IPS DF 6.9 (cell line): ENCODE measurements around the gene PGBD5.

Experiments used
- DNase-seq: peaks from one replicate; pipeline ENCODE4 v3.0.0-alpha.2; 2013; ENCODE audit warnings: low read depth, low spot score
- H3K27ac ChIP-seq: one replicate; pipeline ENCODE4 v1.5.1; 2013; ENCODE audit warnings: low read length, control low read depth
- H3K27me3 ChIP-seq: 2 replicates; pipeline ENCODE4 v1.6.1; 2013; ENCODE audit warnings: mild to moderate bottlenecking, low read length; ENCODE audit not compliant: control insufficient read depth, insufficient read depth
- H3K36me3 ChIP-seq: 2 replicates; pipeline ENCODE4 v1.6.1; 2013; ENCODE audit warnings: low read length; ENCODE audit not compliant: control insufficient read depth, insufficient read depth
- H3K4me1 ChIP-seq: 2 replicates; pipeline ENCODE4 v1.6.1; 2013; ENCODE audit warnings: low read length; ENCODE audit not compliant: control insufficient read depth, insufficient read depth
- H3K4me3 ChIP-seq: 2 replicates; pipeline ENCODE4 v1.5.1; 2013; ENCODE audit warnings: mild to moderate bottlenecking, low read length
- H3K9me3 ChIP-seq: 2 replicates; pipeline ENCODE4 v1.6.1; 2013; ENCODE audit warnings: low read length, inconsistent platforms; ENCODE audit not compliant: control insufficient read depth, insufficient read depth
- WGBS: extraction: QIAGEN DNeasy Blood & Tissue Kit; methylation state at CpG from one replicate; pipeline ENCODE4 v1.1.7; 2013; ENCODE audit warnings: mixed read lengths, missing lambda C conversion rate; ENCODE audit not compliant: insufficient read length, insufficient coverage; 5-methylcytosine and 5-hydroxymethylcytosine counted together

PGBD5 gene

DNA sequence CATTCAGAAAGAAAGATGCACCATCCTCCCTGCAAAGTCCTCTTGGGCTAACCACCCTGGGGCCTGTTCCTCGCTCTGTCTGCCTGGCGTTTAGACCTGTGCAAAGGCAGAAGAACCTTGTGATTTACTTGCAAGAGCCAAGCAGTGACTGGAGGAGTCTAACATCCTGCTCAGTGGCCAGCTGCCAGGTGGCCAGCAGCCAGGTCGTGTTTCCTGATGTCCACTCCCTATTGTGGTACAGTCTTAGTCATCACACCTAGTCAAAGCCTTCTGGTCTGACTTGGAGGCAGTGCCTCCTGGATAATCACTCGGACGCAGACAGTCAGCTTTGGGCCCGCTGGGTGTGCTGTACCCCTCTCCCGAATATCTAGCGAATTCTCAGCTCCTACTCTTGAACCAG is 118.1 kb downstream of the PGBD5 start:
- no CpG with 5 or more reads among the region's 8 CpGs for WGBS
- H3K27ac ChIP-seq: no peak overlapping the region
- H3K9me3 ChIP-seq: no peaks in the 10 kb centered on the region
- H3K36me3 ChIP-seq: no peaks in the 10 kb centered on the region
- no peak for DNase-seq
- H3K4me3 ChIP-seq: no peak overlapping the region
- peaks cover 1% of the 10 kb centered on the region; the same call in 1 of the 2 replicates for H3K4me1 ChIP-seq
- H3K27me3 ChIP-seq: no peaks in the 10 kb centered on the region

GRCh38 chr1:230307213-230307612 is 118.9 kb downstream of the PGBD5 start:
- WGBS: no CpG with 5 or more reads among the region's 4 CpGs
- Histone ChIP-seq H3K4me3 (no peak overlapping the region), H3K27me3 (no peaks in the 10 kb centered on the region), H3K36me3 (no peaks in the 10 kb centered on the region), H3K9me3 (no peaks in the 10 kb centered on the region), H3K4me1 (peaks cover 1% of the 10 kb centered on the region; the same call in 1 of the 2 replicates), H3K27ac (no peak overlapping the region)
- no peak for DNase-seq

- DNase-seq: no peak
- Histone ChIP-seq H3K27ac (no peak overlapping the region), H3K9me3 (no peaks in the 10 kb centered on the region), H3K36me3 (no peaks in the 10 kb centered on the region), H3K4me3 (no peak overlapping the region), H3K4me1 (peaks cover 1% of the 10 kb centered on the region; the same call in 1 of the 2 replicates), H3K27me3 (no peaks in the 10 kb centered on the region)
- no CpG with 5 or more reads among the region's 4 CpGs for WGBS
These were observed 120.0 kb downstream of the PGBD5 start for GRCh38 chr1:230306169-230306568.

- no peak for DNase-seq
- no peaks in the 10 kb centered on the region for H3K4me1 ChIP-seq
- H3K9me3 ChIP-seq: no peaks in the 10 kb centered on the region
- H3K27me3 ChIP-seq: no peaks in the 10 kb centered on the region
- H3K36me3 ChIP-seq: no peaks in the 10 kb centered on the region
- H3K27ac ChIP-seq: no peak overlapping the region
- WGBS: no CpG with 5 or more reads among the region's 6 CpGs
- no peak overlapping the region for H3K4me3 ChIP-seq
These were observed 122.3 kb downstream of the PGBD5 start for GRCh38 chr1:230303822-230304221.

DNA sequence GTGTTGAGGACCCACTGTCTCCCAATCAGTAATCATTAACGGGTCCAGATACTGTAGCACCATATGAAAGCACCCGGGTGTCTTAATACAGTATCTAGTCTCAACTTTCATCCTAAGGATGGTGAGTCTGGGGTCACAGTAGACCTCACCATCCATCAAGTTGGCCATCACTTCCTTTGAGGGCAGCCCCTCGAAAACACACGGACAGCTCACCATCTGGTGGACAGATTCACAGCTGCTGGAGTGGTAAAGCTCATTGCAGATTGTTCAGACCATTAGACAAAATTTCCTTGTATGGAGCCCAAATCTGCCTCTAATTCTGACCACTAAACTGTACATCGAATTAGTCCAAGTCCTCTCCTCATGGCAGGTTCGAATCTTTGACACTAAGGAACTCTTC is 123.1 kb downstream of the PGBD5 start:
- H3K36me3 ChIP-seq: no peaks in the 10 kb centered on the region
- H3K4me1 ChIP-seq: no peaks in the 10 kb centered on the region
- no peak overlapping the region for H3K27ac ChIP-seq
- WGBS: no CpG with 5 or more reads among the region's 6 CpGs
- H3K27me3 ChIP-seq: no peaks in the 10 kb centered on the region
- H3K9me3 ChIP-seq: no peaks in the 10 kb centered on the region
- no peak overlapping the region for H3K4me3 ChIP-seq
- no peak for DNase-seq

DNA sequence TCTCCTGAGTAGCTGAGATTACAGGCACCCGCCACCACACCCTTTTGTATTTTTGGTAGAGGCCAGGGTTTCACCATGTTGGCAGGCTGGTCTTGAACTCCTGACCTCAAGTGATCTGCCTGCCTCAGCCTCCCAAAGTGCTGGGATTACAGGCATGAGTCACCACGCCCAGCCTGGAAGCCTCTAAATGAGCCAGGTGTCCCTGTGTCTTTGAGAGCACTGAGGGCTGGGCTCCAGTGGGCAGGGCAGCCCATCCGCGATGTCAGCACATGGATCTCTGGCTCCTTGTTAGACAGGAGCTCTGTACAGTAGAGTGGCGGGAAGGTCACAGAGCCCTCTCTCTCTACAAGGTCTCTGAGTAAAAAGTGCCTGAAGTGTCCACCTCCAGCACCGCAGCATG is 124.3 kb downstream of the PGBD5 start:
- Histone ChIP-seq H3K4me1 (no peaks in the 10 kb centered on the region), H3K36me3 (no peaks in the 10 kb centered on the region), H3K27me3 (no peaks in the 10 kb centered on the region), H3K9me3 (no peaks in the 10 kb centered on the region), H3K4me3 (no peak overlapping the region), H3K27ac (no peak overlapping the region)
- WGBS: no CpG with 5 or more reads among the region's 6 CpGs
- no peak for DNase-seq

GRCh38 chr1:230301322-230301721 is 124.8 kb downstream of the PGBD5 start:
- Histone ChIP-seq H3K4me3 (no peak overlapping the region), H3K36me3 (no peaks in the 10 kb centered on the region), H3K27ac (no peak overlapping the region), H3K9me3 (no peaks in the 10 kb centered on the region), H3K27me3 (no peaks in the 10 kb centered on the region), H3K4me1 (no peaks in the 10 kb centered on the region)
- DNase-seq: no peak
- WGBS: no CpG with 5 or more reads among the region's 8 CpGs

- no peaks in the 10 kb centered on the region for H3K9me3 ChIP-seq
- no peaks in the 10 kb centered on the region for H3K4me1 ChIP-seq
These were observed 125.5 kb downstream of the PGBD5 start for GRCh38 chr1:230300322-230301301.

GRCh38 chr1:230299191-230300006 is 126.7 kb downstream of the PGBD5 start:
- no peaks in the 10 kb centered on the region for H3K27me3 ChIP-seq
- no peaks in the 10 kb centered on the region for H3K36me3 ChIP-seq
- H3K9me3 ChIP-seq: no peaks in the 10 kb centered on the region
- H3K4me1 ChIP-seq: 0 out of 2 replicates have a peak, but pooled peaks cover 1% of the 10 kb centered on the region
- H3K27ac ChIP-seq: no peak overlapping the region
- no CpG with 5 or more reads among the region's 15 CpGs for WGBS
- DNase-seq: no peak
- H3K4me3 ChIP-seq: no peak overlapping the region

More at GRCh38 chr1:230300322-230301301, 125.5 kb downstream of the PGBD5 start:
- no peak overlapping the region for H3K4me3 ChIP-seq
- no peaks in the 10 kb centered on the region for H3K27me3 ChIP-seq
- no peak overlapping the region for H3K27ac ChIP-seq
- no CpG with 5 or more reads among the region's 26 CpGs for WGBS
- no peak for DNase-seq
- H3K36me3 ChIP-seq: no peaks in the 10 kb centered on the region

DNA sequence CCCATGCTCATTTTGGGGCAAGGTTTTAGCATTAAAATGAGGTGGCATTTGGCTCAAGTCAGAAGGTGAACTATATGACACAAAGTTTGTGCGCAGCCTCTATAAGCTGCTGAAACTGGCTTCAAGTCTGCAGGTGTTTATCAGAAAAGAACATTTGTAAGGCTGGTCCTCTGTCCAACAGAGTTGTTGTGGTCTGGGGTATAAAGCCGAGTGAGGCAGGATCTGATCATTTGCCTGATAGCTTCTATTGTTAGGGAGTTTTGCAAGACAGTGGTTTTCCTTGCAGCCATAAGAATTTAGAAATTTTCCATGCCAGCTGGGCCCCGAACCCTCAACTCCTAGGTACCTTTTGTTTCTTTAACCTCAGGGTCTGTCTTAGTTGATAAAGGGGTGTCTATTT is 130.8 kb downstream of the PGBD5 start:
- no peaks in the 10 kb centered on the region for H3K36me3 ChIP-seq
- H3K27ac ChIP-seq: no peak overlapping the region
- no peaks in the 10 kb centered on the region for H3K9me3 ChIP-seq
- no peak overlapping the region for H3K4me3 ChIP-seq
- H3K4me1 ChIP-seq: 0 out of 2 replicates have a peak, but pooled peaks cover 1% of the 10 kb centered on the region
- H3K27me3 ChIP-seq: no peaks in the 10 kb centered on the region
- DNase-seq: no peak
- no CpG with 5 or more reads among the region's 3 CpGs for WGBS
